GM19351 (cell line): ENCODE measurements around the gene PDS5B.
"Not testable (repeated sequence)": the region's sequence is repeated elsewhere in the genome, so short reads cannot be mapped to it uniquely, and the experiment has no call there.

ENCODE experiments used
- ATAC-seq: cut with Tn5 transposase; IDR thresholded peaks from one replicate; pipeline ENCODE4 v1.9.1; 2021; ENCODE audit warnings: mild to moderate bottlenecking, moderate library complexity; ENCODE audit not compliant: unreplicated experiment

Gene PDS5B, protein sequence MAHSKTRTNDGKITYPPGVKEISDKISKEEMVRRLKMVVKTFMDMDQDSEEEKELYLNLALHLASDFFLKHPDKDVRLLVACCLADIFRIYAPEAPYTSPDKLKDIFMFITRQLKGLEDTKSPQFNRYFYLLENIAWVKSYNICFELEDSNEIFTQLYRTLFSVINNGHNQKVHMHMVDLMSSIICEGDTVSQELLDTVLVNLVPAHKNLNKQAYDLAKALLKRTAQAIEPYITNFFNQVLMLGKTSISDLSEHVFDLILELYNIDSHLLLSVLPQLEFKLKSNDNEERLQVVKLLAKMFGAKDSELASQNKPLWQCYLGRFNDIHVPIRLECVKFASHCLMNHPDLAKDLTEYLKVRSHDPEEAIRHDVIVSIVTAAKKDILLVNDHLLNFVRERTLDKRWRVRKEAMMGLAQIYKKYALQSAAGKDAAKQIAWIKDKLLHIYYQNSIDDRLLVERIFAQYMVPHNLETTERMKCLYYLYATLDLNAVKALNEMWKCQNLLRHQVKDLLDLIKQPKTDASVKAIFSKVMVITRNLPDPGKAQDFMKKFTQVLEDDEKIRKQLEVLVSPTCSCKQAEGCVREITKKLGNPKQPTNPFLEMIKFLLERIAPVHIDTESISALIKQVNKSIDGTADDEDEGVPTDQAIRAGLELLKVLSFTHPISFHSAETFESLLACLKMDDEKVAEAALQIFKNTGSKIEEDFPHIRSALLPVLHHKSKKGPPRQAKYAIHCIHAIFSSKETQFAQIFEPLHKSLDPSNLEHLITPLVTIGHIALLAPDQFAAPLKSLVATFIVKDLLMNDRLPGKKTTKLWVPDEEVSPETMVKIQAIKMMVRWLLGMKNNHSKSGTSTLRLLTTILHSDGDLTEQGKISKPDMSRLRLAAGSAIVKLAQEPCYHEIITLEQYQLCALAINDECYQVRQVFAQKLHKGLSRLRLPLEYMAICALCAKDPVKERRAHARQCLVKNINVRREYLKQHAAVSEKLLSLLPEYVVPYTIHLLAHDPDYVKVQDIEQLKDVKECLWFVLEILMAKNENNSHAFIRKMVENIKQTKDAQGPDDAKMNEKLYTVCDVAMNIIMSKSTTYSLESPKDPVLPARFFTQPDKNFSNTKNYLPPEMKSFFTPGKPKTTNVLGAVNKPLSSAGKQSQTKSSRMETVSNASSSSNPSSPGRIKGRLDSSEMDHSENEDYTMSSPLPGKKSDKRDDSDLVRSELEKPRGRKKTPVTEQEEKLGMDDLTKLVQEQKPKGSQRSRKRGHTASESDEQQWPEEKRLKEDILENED (N-terminal part only)

DNA sequence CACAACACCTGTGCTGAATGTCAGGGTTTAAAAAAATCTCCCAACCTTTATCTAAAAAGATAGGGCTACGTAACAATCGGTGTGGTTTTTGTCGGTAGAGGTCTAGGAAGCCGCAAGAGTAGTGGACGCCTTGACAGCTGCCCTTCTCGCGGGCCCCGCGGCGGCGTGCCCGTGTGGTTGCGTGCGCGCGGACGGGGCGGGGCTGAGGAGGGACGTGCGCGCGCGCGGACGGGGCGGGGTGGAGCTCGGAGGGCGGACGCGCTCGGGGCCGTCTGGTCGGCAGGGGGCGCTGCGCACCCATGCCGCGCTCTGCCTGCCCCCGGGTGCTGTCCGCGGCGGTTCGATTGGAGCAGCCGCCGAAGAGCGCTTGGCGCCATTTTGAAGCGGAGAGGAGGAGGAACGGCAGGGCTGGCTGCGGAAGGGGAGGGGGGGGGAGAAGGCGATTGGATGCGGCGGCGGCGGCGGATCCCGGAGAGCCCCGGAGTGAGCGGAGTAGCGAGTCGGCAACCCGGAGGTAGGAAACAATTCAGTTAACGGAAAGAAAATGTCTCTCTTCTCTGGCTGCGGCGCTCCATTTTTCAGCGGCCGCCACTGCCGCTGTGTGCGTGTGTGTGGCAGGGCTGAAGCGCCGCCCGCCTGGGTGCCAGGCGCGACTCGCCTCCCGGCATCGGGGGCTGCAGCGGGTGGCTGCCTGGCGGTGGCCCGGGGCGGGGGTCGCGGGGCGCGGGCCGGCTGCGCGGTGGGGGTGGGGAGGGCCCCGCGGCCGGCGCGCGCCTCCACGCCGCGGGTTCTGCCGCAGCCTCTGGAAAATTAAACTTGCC is at the start of gene PDS5B:
Gene PDS5B (plus strand): TSS at position 373 of the 821 bp plus-strand sequence. CDS start 62,321 bp downstream, outside the sequence.
- ATAC-seq, result peak; percentile 76

GRCh38 chr13:32537580-32538142 is 48.6 kb upstream of the PDS5B start:
- ATAC-seq, result no peak

DNA sequence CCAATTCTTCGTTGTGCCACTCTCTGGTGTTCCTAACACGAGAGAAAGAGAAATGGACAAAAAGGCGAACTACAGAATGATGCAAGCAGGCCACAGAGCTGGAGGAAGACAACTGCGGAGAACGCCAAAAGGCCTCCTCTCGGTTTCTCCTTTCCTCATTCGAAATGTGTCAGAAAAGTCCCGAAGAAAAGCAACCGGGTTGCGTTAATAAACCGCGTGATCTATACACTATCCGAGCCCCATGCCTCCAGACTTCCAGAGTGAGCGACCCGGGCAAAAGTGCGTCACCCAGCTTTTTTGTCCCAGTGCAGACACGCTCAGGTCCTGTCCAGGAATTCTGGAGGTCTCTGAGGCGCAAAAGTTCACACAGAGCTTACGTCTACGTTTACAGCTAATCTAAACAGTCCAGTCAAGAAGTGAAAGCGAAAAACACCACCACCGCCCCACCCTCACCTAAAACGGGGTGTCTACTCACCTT is 48.1 kb upstream of the PDS5B start:
- ATAC-seq, result peak; percentile 74

GRCh38 chr13:32538621-32539246 is 47.5 kb upstream of the PDS5B start, which contains the start of gene N4BP2L2:
TSS of gene N4BP2L2 (minus strand) at chr13:32538795. CDS start at chr13:32537027, 1,768 bp downstream.
- ATAC-seq, result peak; percentile 94

DNA sequence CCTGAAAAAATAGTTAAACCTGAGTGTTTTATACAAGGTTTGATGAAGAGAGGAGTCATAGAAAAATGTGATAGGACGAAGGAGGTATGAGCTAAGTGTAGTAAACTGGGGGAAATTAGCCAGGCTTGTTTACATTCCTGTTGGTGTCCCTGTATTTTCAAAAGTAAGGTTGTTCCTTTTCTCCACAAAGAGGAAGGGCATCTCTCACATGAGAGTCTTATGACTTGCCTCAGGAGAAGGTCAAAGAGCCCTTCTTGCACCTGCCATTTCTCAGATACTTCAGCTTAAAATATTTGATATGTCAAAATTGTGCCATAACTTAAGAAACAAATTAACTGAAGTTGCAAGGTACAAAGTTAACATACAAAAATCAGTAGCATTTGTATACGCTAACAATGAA is 44.0 kb upstream of the PDS5B start:
- ATAC-seq, result no peak

DNA sequence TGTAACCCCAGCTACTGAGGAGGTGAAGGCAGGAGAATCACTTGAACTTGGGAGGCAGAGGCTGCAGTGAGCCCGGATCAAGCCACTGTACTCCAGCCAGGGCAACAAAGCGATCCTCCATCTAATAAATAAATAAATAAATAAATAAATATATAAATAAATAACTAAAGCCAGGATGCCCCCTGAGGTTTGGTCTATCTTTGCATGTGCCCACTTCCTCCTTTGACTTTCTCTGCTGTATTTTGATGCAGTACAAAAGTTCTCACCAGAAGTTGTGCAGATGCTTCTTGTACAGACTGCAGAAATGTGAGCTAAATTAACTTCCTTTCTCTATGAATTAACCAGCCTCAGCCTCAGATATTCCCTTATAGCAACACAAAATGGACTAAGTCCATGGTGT is 41.2 kb upstream of the PDS5B start:
- ATAC-seq, result no peak

GRCh38 chr13:32548837-32549236 is 37.4 kb upstream of the PDS5B start:
- ATAC-seq, result no peak

DNA sequence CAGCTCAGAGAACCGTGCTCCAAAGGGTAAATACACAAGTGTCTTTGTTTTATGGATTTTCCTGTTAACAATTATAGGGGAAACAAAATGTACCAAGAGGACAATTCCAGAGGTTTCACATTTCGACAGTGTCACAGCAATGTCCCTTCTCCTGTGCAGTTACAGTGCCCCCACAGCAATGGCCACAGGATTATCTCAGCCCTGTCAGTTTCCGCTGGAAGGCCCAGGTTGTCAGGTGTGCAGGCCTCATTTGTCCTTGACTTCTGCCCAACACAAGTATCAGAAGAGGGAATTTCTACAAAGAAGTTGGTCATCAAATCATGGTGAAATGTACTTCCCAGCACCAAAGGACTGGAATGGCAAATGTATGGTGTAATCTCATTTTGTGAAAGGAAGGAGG is 36.5 kb upstream of the PDS5B start:
- ATAC-seq, result no peak

GRCh38 chr13:32553720-32554119 is 32.5 kb upstream of the PDS5B start:
- ATAC-seq, result no peak

- ATAC-seq, result no peak
Observed at GRCh38 chr13:32555613-32556012, 30.6 kb upstream of the PDS5B start.

- ATAC-seq, result not testable (repeated sequence)
Observed at GRCh38 chr13:32560842-32561241, 25.4 kb upstream of the PDS5B start.

- not testable (repeated sequence) for ATAC-seq
Observed at GRCh38 chr13:32575687-32576086, 10.6 kb upstream of the PDS5B start.

DNA sequence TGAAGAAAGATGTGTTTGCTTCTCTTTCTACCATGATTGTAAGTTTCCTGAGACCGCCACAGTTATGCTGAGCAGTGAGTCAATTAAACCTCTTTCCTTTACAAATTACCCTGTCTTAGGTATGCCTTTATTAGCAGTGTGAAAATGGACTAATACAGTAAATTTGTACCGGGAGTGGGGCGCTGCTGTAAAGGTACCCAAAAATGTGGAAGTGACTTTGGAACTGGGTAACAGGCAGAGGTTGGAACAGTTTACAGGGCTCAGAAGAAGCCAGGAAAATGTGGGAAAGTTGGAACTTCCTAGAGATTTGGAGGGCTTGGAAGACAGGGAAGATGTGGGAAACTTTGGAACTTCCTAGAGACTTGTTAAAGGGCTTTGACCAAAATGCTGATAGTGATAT is 9.2 kb upstream of the PDS5B start:
- no peak for ATAC-seq

DNA sequence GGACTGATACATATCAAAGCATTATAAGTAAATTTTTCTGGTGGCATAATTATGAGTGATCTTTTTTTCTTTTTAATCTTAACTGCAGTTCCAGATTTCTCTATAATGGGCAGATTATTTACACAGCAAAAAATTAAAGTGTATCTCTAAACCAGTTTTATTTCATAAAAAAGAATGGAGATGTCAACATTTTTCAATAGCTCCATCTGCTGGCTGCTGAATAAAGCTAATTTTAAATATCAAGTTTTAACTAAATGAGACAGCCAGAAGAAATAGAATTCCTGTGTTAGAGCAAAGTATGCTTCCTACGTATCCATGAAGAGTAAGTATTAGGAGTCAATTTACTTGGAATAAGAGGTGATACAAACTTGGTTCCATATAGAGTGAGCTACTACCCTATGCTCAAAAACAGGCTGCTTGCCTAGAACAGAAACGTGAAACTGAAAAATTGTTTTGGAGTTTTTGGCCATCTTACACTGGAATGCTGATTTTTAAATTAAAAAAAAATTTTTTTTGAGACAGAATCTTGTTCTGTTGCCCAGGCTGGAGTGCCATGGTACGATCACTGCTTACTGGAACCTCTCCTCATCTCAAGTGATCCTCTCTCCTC is 5.0 kb upstream of the PDS5B start:
- ATAC-seq, result no peak

- ATAC-seq, result no peak
Observed at GRCh38 chr13:32582281-32582680, 4.0 kb upstream of the PDS5B start.

GRCh38 chr13:32582991-32583390 is 3.3 kb upstream of the PDS5B start:
- ATAC-seq, result no peak

DNA sequence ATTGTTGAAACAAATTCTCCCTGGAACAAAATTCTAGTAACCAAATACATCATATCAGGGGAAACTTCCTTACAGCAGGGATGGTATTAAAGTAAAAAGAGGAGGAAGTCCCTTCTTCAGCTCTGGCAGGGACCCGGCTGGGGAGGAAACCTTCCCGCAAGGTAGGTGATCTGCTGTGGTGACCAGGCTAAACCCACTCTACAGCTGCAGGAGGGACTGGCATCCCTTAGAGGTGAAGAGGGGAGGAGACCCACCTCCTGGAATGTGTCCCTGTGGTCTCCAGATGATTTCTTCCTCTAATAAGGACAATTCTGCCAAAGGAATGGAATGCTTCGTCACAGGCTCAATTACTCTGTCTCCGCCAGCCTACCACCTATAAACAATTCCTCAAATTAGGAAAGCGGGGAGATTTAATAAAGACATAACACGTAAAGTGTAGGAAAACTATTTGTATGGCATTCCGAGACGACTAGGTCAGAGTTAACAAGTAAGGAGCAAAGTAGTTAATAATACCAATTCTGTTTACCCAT is 637 bp upstream of the PDS5B start:
- ATAC-seq, result no peak

DNA sequence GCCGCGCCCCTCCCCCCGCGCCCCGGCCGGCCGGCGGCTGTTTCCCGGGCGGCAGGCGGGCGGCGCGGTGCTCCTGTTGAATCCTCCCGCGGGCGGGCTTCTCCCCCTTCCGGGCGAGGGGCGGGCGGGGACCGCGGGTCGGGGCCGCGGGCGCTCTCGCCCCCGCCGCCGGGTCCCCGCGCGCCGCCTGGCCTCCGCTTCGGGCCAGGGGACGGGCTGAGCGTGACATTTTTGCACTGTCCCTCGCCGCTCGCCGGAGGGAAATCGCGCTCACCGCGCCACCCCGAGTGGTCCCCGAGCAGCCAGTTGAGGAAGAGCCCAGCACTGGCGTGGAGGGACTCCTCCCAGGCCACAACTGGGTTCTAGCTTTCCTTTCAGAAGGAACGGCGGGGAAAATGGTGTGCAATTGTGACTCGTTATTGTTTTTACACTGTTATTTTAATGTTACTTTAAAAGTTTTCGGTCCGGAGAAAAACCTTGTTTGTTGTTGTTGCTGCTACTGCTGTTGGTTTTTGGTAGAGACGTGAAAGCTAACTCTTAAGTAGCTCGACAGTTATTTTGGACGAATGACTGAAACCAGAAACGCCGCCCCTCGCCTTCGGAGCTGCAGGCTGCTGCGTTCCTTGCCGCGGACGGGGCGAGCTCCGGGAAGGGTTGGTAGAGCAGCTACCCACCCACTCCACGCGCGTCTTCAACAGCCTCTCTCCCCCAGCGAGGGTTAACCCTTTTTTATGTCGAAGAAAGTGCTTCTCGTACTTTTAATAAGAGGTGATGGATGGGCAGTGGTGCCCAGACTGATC is 959 bp downstream of the PDS5B start:
- peak; percentile 42 for ATAC-seq
